ENCODE data around the gene ADAMTS13. TPM values are rescaled to one million over a fixed set of nuclear protein-coding genes. Genes with fewer than 3 reads are reported as not detected.

ADAMTS13 gene
- total RNA-seq, 1 donor from 2014 or later, result 17.8 TPM

- Mint-ChIP-seq H3K36me3 (ENCODE audit: insufficient read depth) (peaks cover 1% of the 10 kb centered on the region), H3K27ac (no peak overlapping the region), H3K9me3 (ENCODE audit: low read depth) (no peaks in the 10 kb centered on the region), H3K4me1 (ENCODE audit: low read depth) (peaks cover 12% of the 10 kb centered on the region), H3K4me3 (ENCODE audit: low read depth) (no peak overlapping the region), H3K27me3 (no peaks in the 10 kb centered on the region)
- TF ChIP-seq, protein P1, sequence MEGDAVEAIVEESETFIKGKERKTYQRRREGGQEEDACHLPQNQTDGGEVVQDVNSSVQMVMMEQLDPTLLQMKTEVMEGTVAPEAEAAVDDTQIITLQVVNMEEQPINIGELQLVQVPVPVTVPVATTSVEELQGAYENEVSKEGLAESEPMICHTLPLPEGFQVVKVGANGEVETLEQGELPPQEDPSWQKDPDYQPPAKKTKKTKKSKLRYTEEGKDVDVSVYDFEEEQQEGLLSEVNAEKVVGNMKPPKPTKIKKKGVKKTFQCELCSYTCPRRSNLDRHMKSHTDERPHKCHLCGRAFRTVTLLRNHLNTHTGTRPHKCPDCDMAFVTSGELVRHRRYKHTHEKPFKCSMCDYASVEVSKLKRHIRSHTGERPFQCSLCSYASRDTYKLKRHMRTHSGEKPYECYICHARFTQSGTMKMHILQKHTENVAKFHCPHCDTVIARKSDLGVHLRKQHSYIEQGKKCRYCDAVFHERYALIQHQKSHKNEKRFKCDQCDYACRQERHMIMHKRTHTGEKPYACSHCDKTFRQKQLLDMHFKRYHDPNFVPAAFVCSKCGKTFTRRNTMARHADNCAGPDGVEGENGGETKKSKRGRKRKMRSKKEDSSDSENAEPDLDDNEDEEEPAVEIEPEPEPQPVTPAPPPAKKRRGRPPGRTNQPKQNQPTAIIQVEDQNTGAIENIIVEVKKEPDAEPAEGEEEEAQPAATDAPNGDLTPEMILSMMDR (IDR thresholded peaks at IDR 0.05; ENCODE audit: unreplicated experiment), result no peak
- DNase-seq (ENCODE audit: low spot score, unreplicated experiment), result no peak
Measured at GRCh38 chr9:133463864-133464615, 41.9 kb downstream of the ADAMTS13 start.

GRCh38 chr9:133464638-133465037, 42.5 kb downstream of the ADAMTS13 start:
- peaks cover 12% of the 10 kb centered on the region for H3K4me1 Mint-ChIP-seq (ENCODE audit: low read depth)
- no peak for DNase-seq (ENCODE audit: low spot score, unreplicated experiment)
- no peaks in the 10 kb centered on the region for H3K9me3 Mint-ChIP-seq (ENCODE audit: low read depth)
- no peak overlapping the region for H3K4me3 Mint-ChIP-seq (ENCODE audit: low read depth)
- peaks cover 1% of the 10 kb centered on the region for H3K36me3 Mint-ChIP-seq (ENCODE audit: insufficient read depth)
- H3K27ac Mint-ChIP-seq, result no peak overlapping the region
- TF ChIP-seq, protein P1 (IDR thresholded peaks at IDR 0.05; ENCODE audit: unreplicated experiment), result no peak
- H3K27me3 Mint-ChIP-seq, result no peaks in the 10 kb centered on the region

GRCh38 chr9:133465984-133466383, 43.8 kb downstream of the ADAMTS13 start:
- Mint-ChIP-seq H3K9me3 (ENCODE audit: low read depth) (no peaks in the 10 kb centered on the region), H3K4me1 (ENCODE audit: low read depth) (peaks cover 7% of the 10 kb centered on the region)

DNA sequence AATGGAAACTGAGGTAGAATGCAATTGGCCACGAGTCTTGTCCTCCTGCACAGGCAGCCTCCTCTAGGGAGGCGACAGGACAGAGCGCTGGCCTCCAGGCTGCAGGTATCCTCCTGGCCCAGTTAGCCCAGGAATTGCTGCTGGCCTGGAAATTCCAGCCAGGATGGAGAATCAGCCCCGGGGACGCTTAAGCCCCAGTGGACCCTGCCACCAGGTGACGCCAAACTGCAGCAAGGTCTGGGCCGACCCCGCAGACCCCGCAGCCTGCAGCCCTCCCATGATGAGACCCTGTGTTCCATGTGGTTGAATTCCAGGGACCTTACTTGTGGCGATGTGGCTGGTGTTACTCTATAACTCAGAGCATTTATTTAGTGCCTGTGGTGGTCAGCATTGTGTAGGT, 44.9 kb downstream of the ADAMTS13 start:
- Mint-ChIP-seq H3K36me3 (ENCODE audit: insufficient read depth) (peaks cover 1% of the 10 kb centered on the region), H3K9me3 (ENCODE audit: low read depth) (no peaks in the 10 kb centered on the region), H3K4me1 (ENCODE audit: low read depth) (no peaks in the 10 kb centered on the region), H3K4me3 (ENCODE audit: low read depth) (no peak overlapping the region), H3K27me3 (no peaks in the 10 kb centered on the region), H3K27ac (no peak overlapping the region)
- TF ChIP-seq, protein P1 (IDR thresholded peaks at IDR 0.05; ENCODE audit: unreplicated experiment), result no peak
- no peak for DNase-seq (ENCODE audit: low spot score, unreplicated experiment)

More at GRCh38 chr9:133465984-133466383, 43.8 kb downstream of the ADAMTS13 start:
- Mint-ChIP-seq H3K36me3 (ENCODE audit: insufficient read depth) (peaks cover 1% of the 10 kb centered on the region), H3K4me3 (ENCODE audit: low read depth) (no peak overlapping the region), H3K27me3 (no peaks in the 10 kb centered on the region), H3K27ac (no peak overlapping the region)
- no peak for DNase-seq (ENCODE audit: low spot score, unreplicated experiment)
- TF ChIP-seq, protein P1 (IDR thresholded peaks at IDR 0.05; ENCODE audit: unreplicated experiment), result no peak

GRCh38 chr9:133468374-133468773, 46.2 kb downstream of the ADAMTS13 start:
- no peaks in the 10 kb centered on the region for H3K27me3 Mint-ChIP-seq
- H3K9me3 Mint-ChIP-seq (ENCODE audit: low read depth), result no peaks in the 10 kb centered on the region
- DNase-seq (ENCODE audit: low spot score, unreplicated experiment), result no peak
- TF ChIP-seq, protein P1 (IDR thresholded peaks at IDR 0.05; ENCODE audit: unreplicated experiment), result no peak
- no peak overlapping the region for H3K27ac Mint-ChIP-seq
- H3K4me3 Mint-ChIP-seq (ENCODE audit: low read depth), result no peak overlapping the region
- H3K36me3 Mint-ChIP-seq (ENCODE audit: insufficient read depth), result peaks cover 1% of the 10 kb centered on the region
- H3K4me1 Mint-ChIP-seq (ENCODE audit: low read depth), result no peaks in the 10 kb centered on the region

Data from progenitor cell of endocrine pancreas (in vitro differentiated cells).